Non-pigmented ciliary epithelial cell (primary cell): ENCODE results near the gene TNRC18.
"Not testable (repeated sequence)": the region's sequence is repeated elsewhere in the genome, so short reads cannot be mapped to it uniquely, and the experiment has no call there.

ENCODE experiments used
- DNase-seq: peaks from one replicate; pipeline ENCODE4 v3.0.0-alpha.2; 2010; ENCODE audit warnings: low read depth

Gene TNRC18

DNA sequence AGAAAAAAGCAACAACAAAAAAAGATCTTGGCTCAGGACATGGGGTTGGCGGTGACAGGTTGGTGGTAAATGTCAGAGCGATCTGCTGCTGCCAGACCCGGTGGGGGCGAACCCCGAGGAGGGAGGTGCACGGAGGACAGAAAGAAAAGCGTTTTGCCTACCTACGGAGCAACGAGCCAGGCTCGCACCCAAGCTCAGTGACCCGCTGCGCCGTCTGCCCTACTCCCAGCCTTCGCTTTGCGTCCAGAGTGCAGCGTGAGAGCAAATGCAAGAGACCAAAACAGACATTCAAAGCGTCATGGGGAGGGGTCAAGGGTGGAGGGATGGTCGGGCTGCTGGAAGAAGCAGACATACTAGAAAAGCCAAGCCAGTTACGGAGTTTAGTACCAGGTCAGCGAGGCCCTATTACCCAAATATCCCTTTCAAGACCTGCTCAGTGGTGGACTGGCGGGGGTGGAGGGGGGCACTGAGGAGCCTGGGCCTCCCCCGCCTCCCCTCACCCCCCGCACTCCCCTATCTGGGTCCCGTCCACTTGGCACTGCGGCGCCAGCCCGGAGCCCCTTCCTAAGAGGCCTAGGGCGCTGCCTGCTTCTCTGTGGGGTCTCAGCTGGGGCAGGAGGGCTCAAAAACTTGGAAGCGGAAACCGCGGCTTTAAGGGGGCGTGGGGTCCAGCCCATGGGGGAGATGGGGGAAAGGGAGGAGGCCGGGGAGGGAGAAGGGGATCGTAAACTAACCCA is 74.0 kb downstream of the TNRC18 start:
- DNase-seq = no peak

DNA sequence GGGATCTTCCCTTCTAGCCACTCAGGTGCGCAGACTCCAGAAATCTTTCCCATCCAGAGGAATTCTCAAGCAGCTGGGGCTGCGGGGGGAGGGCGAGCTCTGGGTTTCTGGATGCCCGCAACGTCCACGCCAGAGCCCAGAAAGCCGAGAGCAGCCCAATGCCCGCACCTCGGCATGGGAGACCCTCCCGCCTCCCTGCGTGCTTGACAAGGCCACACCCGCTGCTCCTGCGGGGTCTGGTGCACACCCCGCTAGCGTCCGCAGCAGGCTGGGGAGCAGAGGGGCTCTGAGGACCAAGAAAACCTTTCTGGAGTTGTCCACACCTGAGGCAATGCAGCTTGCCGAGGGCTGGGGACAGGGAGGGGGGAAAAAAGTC is 74.6 kb downstream of the TNRC18 start:
- DNase-seq = no peak

DNA sequence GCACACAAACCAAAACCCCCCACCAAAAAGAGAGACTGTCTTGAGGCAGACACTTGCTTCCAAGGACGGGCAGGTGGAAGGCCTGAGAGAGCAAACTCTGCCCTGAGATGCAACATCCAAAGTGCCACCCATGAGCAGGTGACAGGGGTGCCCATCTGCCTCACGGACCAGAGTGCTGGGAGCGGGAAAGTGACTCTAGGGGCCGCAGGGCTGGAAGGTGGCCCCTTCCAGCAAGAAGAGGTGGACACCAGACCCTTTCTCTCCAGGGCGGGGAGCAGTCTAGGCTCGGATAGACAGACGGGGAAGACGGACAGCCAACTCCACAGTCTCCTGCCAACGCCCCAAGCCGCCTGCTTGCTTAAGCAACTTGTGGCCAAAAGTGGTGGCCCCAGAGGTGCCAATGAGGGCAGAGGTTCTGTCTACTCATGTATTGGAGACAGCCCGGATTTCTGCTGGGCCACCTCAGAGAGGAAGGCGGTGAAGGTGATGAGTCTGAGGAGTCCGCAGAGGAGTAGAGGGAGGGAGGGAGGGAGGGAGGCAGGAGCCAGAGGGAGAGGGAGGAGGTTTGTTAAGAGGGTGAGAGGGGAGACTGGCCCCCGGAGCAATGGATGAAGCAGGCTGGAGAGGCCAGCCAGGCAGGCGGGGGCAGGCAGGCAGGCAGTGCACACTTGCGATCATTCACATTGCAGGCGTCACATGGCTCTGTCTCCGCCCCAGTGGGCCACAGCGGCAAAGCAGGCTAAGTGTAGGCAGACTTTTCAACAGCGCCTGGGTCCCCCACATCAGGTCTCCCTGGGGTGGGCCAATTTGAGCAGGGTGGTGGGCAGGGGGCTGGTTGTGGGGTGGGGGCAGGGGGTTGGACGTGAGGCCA is 75.3 kb downstream of the TNRC18 start:
- no peak for DNase-seq

DNA sequence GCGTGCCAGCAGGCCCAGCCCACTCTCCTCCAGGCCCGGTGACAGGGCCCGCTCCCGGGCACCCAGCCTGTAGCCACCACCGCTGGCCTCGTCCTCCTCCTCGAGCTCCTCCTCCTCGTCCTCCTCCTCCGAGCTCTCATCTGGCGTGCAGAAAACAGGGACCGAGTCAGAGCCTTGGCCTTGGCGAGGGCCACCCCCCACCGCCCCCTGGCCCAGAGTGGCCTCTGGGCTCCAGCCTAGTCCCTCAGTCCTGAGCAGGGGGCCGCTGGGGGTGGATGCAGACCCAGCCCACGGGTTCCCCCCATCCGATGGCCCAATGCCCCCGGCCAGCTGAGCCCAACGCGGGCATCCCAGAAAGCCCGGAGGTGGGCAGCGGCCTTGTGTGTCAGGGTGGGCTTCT is 78.0 kb downstream of the TNRC18 start:
- DNase-seq = no peak

DNA sequence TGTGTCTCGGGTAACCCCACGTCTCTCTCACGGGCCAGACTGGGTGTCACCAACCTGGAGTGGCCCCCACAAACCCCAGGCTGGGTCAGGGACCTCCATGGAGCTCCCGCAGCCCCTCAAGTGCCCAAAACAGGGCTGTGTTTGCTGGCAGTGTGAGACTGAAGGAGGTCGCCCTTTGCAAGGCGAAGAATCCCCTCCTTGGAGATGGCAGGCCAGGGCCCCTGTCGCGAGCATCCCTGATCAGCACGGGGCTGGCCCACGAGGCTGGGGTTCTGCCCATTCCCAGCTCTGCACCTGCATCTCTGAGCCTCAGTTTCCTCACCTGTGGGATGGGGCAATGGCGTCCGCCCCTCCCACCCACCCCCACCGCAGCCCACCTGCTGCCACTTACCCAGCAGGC is 78.5 kb downstream of the TNRC18 start:
- no peak for DNase-seq

DNA sequence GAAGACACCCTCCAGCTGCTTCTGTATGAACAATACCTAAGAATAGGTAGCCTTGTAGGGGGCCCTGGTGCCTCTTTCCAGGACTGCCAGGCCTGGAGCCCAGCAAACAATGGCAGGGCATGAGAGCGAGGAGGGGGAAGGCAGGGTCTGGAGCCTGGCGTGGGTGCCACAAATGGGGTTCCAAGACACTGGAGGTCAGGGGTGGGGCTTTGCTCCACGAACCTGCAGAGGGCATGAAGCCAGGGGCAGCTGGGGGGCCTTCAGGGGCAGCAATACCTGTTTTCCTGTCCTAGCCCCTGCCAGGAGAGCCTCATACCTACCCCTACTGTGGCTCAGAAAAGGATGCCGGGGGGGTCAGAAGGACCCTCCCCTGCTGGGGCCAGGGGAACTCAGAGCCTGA is 79.3 kb downstream of the TNRC18 start:
- no peak for DNase-seq

DNA sequence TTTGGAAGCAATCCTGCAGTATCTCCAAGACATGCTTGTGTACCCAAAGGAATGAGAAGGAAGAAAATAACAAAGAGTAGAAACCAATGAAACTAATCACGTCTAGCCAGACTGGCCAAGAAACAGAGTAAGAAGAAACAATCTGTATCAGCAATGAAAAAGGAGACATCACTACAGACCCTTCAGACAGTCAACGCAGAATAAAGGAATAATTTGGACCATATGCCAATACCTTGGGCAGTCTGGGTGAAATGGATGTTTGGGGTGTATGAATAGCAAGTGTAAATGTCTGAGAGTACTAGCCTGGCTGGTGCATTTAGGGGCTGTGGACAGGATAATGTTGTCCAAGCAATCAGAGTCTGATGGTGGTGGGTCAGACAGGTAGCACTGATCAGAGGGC is 79.8 kb downstream of the TNRC18 start:
- no peak for DNase-seq

DNA sequence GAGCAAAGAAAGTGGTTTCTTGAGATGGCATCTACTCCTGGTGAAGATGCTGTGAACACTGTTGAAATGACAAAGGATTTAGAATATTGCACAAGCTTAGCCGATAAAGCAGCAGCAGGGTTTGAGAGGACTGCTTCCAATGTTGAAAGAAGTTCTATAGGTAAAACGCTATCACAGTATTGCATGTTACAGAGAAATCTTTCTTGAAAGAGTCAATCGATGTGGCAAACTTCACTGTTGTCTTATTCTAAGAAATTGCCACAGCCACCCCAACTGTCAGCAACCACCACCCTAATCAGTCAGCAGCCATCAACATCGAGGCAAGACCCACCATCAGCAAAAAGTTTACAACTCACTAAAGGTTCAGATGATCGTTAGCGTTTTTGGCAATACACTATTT is 81.0 kb downstream of the TNRC18 start:
- no peak for DNase-seq

DNA sequence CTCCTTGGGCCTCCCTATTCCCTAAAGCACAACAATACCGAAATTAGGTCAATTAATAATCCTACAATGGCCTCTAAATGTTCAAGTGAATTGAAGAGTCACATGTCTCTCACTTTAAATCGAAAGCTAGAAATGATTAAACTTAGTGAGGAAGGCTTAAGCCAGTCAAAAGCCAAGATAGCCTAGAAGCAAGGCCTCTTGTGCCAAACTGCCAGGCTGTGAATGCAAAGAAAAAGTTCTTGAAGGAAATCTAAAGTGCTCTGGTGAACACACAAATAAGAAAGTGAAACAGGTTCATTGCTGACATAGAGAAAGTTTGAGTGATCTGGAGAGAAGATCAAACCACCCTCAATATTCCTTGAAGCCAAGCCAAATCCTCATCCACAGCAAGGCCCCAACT is 83.7 kb downstream of the TNRC18 start:
- DNase-seq = no peak

DNA sequence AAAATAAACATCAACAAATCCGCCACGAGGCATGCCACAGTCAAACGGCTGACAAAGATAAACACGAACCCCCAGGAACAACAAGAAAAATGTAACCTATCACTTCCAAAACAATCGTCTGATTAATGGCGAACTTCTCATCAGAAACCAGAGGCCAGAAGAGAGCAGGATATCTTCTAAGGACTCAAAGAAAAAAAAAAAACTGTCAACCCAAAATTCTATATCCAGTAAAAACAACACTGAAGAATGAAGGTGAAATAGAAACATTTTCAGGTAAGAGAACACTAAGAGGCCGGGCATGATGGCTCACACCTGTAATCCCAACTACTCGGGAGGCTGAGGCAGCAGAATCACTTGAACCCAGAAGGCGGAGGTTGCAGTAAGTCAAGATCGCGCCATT is 86.6 kb downstream of the TNRC18 start:
- DNase-seq = no peak

DNA sequence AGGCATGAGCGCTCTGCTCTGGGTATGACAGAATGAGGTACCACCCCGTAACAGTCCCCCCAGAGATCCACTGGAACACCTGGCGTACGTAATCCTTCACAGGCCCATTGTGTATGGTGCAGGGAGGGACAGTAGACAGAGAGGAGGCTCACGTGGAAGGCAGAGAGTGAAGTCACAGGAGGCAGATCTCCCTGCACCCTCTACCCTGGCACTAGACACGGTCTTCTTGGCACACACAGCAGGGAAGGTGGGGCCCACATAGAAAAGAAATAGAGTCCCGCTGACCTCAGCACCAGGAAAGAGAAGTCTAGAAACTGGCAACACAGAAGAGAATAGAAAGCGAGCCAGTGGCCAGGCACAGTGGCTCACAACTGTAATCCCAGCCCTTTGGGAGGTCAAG is 89.0 kb downstream of the TNRC18 start:
- no peak for DNase-seq

DNA sequence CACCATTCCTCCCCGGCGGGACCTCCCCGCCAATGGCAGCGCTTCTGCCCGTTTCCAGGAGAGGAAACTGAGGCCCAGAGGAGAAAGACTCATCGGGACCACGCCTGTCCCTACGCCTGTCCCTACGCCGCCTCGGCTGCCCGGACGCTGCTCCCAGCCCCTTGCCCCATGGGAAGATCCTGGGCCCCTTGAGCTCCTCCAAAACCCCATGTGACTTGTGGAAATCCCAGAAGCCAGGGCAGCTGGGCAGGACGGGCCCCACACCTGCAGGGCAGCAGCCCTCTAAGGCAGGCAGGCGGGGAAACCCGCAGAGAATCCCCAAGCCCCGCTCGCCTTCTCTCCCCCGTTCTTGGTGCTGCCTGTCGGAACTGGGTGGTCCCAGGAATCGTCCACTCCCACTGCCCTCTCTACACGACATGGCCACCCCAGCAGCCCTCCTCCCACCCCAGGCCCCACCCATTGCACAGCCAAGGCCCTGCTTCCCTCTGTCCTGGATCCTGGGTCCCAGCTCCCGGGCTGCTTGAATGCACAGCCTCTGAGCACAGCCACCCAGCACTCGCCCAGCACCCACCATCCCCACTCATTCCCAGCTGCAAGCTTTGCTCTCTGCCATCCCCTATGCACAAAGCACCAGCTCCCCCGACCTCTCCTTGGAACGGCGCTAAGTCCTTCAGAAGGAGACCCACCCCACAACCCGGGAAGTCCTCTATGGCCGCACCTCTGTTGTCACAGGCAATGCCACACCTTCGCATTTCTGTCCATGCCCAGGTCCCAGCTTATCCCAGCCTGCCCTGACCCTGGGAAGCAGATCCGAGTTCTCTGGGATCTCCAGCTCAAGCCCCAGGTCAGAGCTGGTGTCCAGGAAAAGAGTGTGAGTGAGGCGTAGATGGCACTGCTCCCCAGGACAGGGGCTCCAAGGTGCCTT is 90.3 kb downstream of the TNRC18 start:
- no peak for DNase-seq

DNA sequence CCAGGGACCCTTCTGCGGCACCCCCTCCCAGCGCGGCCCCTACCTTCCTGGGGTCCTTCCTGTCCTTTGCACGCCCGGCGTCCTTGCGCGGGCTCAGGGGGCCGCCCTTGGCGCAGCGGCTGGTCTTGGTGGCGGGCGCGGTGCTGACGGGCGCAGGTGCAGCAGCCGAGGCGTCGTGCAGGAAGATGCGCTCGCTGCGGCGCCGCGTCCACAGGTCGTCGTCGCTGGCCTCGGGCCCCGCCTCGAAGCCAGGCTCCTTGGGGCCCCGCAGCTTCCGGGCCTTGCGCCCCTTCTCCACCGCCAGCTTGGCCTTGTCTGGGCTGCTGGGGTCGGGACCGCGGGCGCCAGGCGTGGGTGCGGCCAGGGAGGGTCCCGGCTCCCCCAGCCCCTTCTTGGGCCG is 91.1 kb downstream of the TNRC18 start:
- no peak for DNase-seq

DNA sequence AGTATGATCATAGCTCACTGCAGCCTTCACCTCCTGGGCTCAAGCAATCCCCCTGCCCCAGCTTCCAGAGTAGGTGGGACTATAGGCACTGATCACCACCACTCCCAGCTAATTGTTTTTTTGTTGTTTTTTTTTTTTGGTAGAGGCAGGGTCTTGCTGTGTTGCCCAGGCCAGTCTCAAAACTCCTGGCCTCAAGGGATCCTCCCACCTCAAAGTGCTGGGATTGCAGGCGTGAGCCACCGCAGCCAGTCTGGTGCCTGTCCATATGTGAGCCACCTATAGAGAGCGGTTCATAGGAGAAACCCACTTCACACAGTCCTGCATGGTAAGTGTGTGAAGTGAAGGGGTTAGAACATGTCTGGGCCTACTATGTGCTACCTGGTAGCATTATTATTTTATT is 93.3 kb downstream of the TNRC18 start:
- DNase-seq = no peak

DNA sequence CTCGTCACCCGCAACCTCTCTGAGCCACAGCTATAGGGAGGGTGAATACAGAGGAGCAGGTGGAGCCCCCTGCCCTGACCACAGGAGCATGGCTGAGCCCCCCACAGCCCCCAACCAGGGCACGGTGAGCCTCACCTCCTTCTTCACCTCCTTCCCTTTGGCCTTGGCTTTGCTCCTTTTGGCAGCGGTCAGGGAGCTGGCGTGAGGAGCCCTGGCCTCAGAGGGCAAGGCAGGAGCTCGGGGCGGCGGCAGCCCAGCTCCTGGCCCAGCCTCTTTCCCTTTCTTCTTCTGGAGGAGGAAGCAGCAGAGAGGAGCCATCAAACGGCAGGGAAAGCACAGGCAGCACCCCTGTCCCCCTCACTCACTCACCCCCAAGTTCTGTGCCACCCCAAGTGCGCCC is 98.7 kb downstream of the TNRC18 start:
- no peak for DNase-seq

DNA sequence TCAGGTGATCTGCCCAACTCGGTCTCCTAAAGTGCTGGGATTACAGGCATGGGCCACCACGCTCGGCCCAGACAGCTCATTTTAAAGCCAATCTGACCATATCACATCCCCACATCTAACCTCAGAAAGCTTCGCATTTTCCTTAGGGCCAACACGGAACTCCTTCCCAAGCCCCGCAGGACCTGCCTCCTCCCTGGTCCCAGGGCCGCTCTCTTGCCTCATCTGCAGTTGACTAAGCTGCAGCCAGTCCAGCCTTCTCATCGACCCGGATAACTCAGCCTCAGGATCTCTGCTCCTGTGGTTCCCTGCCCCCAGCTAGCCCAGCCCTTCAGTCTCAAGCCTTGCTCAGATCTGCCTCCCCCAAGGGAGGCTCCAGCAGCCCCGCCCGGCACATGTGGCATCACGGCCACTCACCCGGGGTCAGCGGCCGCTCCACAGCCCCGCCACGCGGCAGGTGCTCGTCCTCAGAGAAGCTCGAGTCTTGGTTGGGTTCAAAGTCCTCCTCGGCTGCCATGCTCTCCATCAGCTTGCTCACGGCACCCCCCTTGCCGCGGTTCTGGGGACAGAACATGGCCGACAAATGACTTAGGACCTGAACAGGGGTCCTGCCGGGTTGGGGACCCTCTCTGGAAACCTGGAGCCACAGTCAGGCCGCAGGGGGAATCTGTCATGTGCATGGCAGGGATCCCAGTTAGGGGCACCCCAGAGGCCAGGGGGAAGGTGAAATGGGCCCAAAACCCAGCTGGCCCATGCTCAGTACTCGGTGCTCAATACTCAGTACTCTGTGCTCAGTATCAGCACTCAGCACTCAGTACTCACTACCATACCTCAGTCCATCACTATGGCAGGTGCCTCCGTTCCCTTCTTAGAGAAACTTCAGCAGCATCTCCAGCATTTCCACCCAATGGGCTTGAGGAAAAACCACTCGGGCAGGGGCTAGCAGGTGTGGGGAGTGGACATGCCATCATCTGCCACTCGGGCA is 99.5 kb downstream of the TNRC18 start:
- not testable (repeated sequence) for DNase-seq

DNA sequence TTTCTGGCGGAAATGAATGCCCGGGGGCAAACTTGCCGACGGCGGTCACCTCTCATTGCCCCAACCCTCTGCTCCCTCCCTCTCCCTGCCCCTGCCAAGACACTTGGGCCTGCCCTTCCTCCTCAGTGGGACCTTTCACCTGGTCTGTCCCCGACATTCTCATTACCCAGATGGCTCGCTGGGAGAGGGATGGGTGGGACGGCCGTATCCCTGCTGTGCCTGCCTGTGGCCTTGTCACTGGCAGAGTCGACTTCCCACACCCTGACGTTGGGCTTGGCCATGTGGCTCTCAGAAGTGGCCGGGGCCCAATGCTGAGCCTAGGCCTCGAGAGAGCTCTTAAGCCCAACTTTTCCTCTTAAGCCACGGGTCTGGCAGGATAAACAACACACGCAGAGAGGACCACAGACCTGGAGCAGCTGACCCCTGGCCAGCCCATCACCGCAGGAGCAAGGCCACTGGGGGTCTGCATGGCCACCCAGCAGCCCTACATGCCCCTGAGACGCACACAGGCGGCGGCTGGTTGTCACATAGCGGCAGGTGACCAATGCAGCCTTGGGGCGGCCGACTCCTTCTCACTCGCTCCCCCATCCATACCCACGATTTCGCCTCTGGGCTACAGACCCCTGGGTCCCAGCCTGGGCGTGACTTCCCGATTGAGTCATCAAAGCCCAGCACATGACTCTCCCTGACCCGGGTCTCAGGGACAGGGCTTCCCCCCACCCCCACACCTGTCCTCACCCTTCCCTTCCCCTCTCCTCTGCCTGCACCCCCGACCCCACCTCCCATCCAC is 100.8 kb downstream of the TNRC18 start:
- no peak for DNase-seq

DNA sequence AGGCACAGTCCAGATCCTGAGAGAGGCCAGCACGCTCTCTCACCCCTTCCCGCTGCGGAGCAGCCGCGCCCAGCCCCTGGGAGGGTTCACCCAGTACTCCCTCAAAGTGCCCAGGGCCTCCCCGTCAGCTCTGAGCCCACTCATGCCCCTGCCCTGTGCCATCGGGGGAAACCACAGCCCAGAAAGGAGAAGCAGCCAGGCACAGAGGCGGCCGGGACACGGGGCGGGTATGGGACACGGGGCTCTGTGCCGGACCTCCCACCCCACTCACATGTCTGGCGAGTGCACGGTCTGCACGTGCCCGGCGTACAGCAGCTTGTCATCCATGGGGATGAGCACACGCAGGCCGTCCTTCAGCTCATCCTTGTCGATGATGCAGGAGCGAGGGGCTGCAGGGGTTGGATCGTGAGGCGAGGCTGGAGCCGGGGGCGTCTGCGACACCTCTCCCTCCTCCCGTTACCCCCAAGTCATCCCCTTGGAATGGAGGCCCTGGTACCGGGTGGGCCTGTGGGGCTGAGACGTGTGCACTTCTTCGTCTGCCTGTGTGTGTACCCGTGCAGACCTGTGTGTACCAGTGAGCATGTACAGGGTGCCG is 102.7 kb downstream of the TNRC18 start:
- DNase-seq = no peak

DNA sequence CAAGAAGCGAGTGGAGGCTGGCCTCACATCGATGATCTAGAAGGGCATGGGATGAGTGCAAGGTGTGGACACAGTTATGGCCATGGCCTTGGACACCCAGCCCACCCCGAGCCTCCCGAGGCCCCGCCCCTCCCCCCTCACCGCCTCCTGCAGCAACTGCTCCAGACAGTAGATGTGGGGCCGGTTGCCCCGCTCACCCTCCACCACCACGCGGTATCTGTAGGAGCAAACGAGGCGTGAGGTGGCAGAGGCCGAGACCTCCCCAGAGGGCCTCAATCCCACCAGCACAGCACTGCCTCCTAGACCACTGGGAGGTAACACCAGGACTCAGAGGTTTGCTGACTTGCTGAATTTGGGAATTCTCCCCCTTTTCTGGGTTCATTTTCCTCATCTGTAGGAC is 103.2 kb downstream of the TNRC18 start:
- no peak for DNase-seq

DNA sequence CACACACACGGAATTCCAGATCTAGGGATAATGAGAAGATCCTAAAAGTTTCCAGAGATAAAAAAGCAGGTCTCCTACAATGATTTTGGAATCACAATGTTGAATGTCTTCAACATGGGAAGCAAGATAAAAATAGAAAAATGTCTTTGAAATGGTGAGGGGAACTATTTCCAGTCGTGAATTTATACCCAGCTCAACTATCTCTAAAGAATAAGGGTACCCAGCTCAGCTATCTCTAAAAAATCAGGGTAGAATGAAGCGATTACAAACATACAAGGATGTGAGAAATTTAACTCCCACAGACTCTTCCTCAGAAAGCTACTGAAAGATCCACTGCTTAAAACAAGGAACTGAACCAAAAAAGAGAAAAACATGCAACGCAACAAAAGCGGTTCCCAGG is 105.0 kb downstream of the TNRC18 start:
- not testable (repeated sequence) for DNase-seq
